Endothelial cell of umbilical vein (primary cell): ENCODE results near the gene KLF5. TPM values are rescaled to one million over a fixed set of nuclear protein-coding genes. Genes with fewer than 3 reads are reported as not detected.

Experiments
- BruUV-seq: library from RNA; stranded (reverse); fragments of 400-500 nt; replicated peaks from 2 replicates; lab custom pipeline; 2021; lab: Mats Ljungman, UMichigan
- CTCF ChIA-PET: fragments of 300-600, 350-600 bp; sonication (Branson Sonifier 250); formaldehyde crosslinking; loops from one replicate; lab custom pipeline; 2021; ENCODE audit warnings: antibody characterized with exemption, inconsistent platforms; lab: Charles Lee
- POLR2A ChIA-PET: fragments of 300-600, 350-600 bp; sonication (Branson Sonifier 250); formaldehyde crosslinking; loops from one replicate; lab custom pipeline; 2021; ENCODE audit warnings: antibody characterized with exemption, inconsistent platforms; lab: Charles Lee
- DNase-seq: peaks from one replicate; pipeline ENCODE4 v3.0.0-alpha.2; 2011; ENCODE audit warnings: low read depth, low spot score
- FAIRE-seq: peaks from 2 replicates; lab custom pipeline; 2011; peaks lifted over from hg19 to GRCh38; lab: Jason Lieb, UNC
- H2AFZ ChIP-seq: 2 replicates; pipeline ENCODE4 v1.6.0; 2012; ENCODE audit warnings: low read depth, low read length, control low read depth, inconsistent platforms
- H3K27ac ChIP-seq: 2 replicates; pipeline ENCODE4 v1.5.1; 2011; ENCODE audit warnings: low read depth, mild to moderate bottlenecking, control low read depth, low read length, moderate library complexity; ENCODE audit not compliant: insufficient read depth
- H3K27me3 ChIP-seq, 2 experiments: 2 replicates each; pipeline versions ENCODE4 v1.6.0 to v1.6.1; 2011; ENCODE audit warnings: low read length in 2 of 2, mixed read lengths in 1 of 2; ENCODE audit not compliant: control insufficient read depth in 2 of 2, insufficient read depth in 2 of 2
- H3K36me3 ChIP-seq, 2 experiments: 2 replicates in 1 of 2; 3 replicates in 1 of 2; pipeline ENCODE4 v1.5.1; 2011; ENCODE audit warnings: low read length in 2 of 2, mild to moderate bottlenecking in 1 of 2, moderate library complexity in 1 of 2; ENCODE audit not compliant: control insufficient read depth in 2 of 2, insufficient read depth in 2 of 2; ENCODE audit errors: extremely low read depth in 1 of 2
- H3K4me1 ChIP-seq: 3 replicates; pipeline ENCODE4 v1.5.1; 2011; ENCODE audit warnings: mild to moderate bottlenecking, low read length; ENCODE audit not compliant: control insufficient read depth, insufficient read depth; ENCODE audit errors: extremely low read depth
- H3K4me2 ChIP-seq: 2 replicates; pipeline ENCODE4 v1.6.1; 2011; ENCODE audit warnings: low read length, control low read depth, mixed read lengths; ENCODE audit not compliant: insufficient read depth
- H3K4me3 ChIP-seq, 3 experiments: fragments of 200-600 bp in 1 of 3; sonication (generic), shearing (Covaris generic) in 1 of 3; replicated peaks in 1 of 3; 2 replicates each; pipeline ENCODE4 v1.5.1; 2011 to 2016; ENCODE audit warnings: control low read depth in 3 of 3, low read length in 3 of 3, mild to moderate bottlenecking in 2 of 3, inconsistent platforms in 1 of 3, low read depth in 1 of 3, moderate library complexity in 1 of 3; ENCODE audit not compliant: insufficient read depth in 1 of 3
- H3K79me2 ChIP-seq: 2 replicates; pipeline ENCODE4 v1.6.0; 2012; ENCODE audit warnings: low read length, inconsistent platforms; ENCODE audit not compliant: control insufficient read depth, insufficient read depth
- H3K9ac ChIP-seq: replicated peaks from 2 replicates; pipeline ENCODE3; 2011; ENCODE audit warnings: low read length, control low read depth; ENCODE audit not compliant: insufficient read depth; ENCODE audit errors: extremely low read depth
- H3K9me1 ChIP-seq: replicated peaks from 3 replicates; pipeline ENCODE4 v1.6.0; 2011; ENCODE audit warnings: mild to moderate bottlenecking, low read length; ENCODE audit not compliant: control insufficient read depth, insufficient read depth; ENCODE audit errors: extremely low read depth
- H3K9me3 ChIP-seq: replicated peaks from 2 replicates; pipeline ENCODE4 v1.5.1; 2012; ENCODE audit warnings: low read length, inconsistent platforms; ENCODE audit not compliant: control insufficient read depth, insufficient read depth
- H4K20me1 ChIP-seq: replicated peaks from 2 replicates; pipeline ENCODE3; 2011; ENCODE audit warnings: mild to moderate bottlenecking, low read length; ENCODE audit not compliant: control insufficient read depth, insufficient read depth; ENCODE audit errors: extremely low read depth
- EZH2 ChIP-seq: IDR thresholded peaks from 2 replicates; pipeline ENCODE4 v1.6.1; 2012; ENCODE audit warnings: borderline replicate concordance, low read depth, mild to moderate bottlenecking, moderate library complexity, low read length, inconsistent platforms; ENCODE audit not compliant: severe bottlenecking
- FOS ChIP-seq: IDR thresholded peaks from 2 replicates; pipeline ENCODE4 v1.6.1; 2011; ENCODE audit warnings: mild to moderate bottlenecking, low read length, moderate library complexity, borderline replicate concordance; ENCODE audit not compliant: insufficient read depth
- GATA2 ChIP-seq: IDR thresholded peaks from 2 replicates; pipeline ENCODE4 v1.7.0; 2011; ENCODE audit warnings: low read depth, mild to moderate bottlenecking, moderate library complexity, mixed read lengths, low read length; ENCODE audit not compliant: insufficient read length, insufficient read depth
- JUN ChIP-seq: IDR thresholded peaks from 2 replicates; pipeline ENCODE4 v1.6.1; 2011; ENCODE audit warnings: borderline replicate concordance, low read depth; ENCODE audit not compliant: insufficient read length, insufficient read depth
- MYC ChIP-seq: IDR thresholded peaks from one replicate; pipeline ENCODE4 v1.6.1; 2011; ENCODE audit warnings: mild to moderate bottlenecking, low read depth, low read length
- POLR2A ChIP-seq: IDR thresholded peaks from 2 replicates; pipeline ENCODE4 v1.6.1; 2012; ENCODE audit warnings: low read depth, mild to moderate bottlenecking, control low read depth, low read length
- POLR2AphosphoS5 ChIP-seq: IDR thresholded peaks from 2 replicates; pipeline ENCODE4 v1.6.1; 2012; ENCODE audit warnings: low read depth, mild to moderate bottlenecking, control low read depth, low read length, moderate library complexity; ENCODE audit not compliant: insufficient read depth
- dilution Hi-C: fragments of 300-500 bp; cut with MboI; formaldehyde crosslinking; loops from one replicate; pipeline ENCODE4 v1.15.0; 2019; ENCODE audit warnings: low sequenced_read_pairs; ENCODE audit not compliant: extremely low pct_ligation_motif_present
- intact Hi-C: fragments of 100-400 bp; cut with micrococcal nuclease; formaldehyde crosslinking; loops from one replicate; pipeline ENCODE4 v1.10.0; 2022
- polyA plus RNA-seq, 4 experiments: library from polyadenylated mRNA; depleted of rRNA in 3 of 4; stranded (reverse) in 3 of 4; unstranded in 1 of 4; fragments of >200 nt; gene quantifications; 2 replicates each; pipeline versions ENCODE4 v1.2.1 to v1.2.3, GENCODE V29; 2011 to 2012; ENCODE audit warnings: missing spikeins in 1 of 4
- total RNA-seq: library from RNA; stranded (reverse); gene quantifications from 2 replicates; pipeline ENCODE4 v1.2.3, GENCODE V29; 2021
- TF ChIP-seq, protein P1 (sequence below), 2 donors: IDR thresholded peaks; 1 replicate in 1 of 2; 2 replicates in 1 of 2; pipeline ENCODE4 v1.5.1; 2011; ENCODE audit warnings: low read length in 2 of 2, mild to moderate bottlenecking in 2 of 2, moderate library complexity in 2 of 2, control low read depth in 1 of 2, inconsistent platforms in 1 of 2, low read depth in 1 of 2; ENCODE audit not compliant: insufficient read depth in 1 of 2; ENCODE audit errors: extremely low read depth in 1 of 2
- TF ChIP-seq, protein P2 (sequence below): IDR thresholded peaks from 2 replicates; pipeline ENCODE4 v1.6.1; 2011; ENCODE audit not compliant: insufficient read depth, insufficient read length

Gene KLF5
- total and polyA plus RNA-seq, 2 donors (not counting 3 experiments of a cell fraction or from before 2014, with no cell fraction given): 1.7 to 4.0 TPM

DNA sequence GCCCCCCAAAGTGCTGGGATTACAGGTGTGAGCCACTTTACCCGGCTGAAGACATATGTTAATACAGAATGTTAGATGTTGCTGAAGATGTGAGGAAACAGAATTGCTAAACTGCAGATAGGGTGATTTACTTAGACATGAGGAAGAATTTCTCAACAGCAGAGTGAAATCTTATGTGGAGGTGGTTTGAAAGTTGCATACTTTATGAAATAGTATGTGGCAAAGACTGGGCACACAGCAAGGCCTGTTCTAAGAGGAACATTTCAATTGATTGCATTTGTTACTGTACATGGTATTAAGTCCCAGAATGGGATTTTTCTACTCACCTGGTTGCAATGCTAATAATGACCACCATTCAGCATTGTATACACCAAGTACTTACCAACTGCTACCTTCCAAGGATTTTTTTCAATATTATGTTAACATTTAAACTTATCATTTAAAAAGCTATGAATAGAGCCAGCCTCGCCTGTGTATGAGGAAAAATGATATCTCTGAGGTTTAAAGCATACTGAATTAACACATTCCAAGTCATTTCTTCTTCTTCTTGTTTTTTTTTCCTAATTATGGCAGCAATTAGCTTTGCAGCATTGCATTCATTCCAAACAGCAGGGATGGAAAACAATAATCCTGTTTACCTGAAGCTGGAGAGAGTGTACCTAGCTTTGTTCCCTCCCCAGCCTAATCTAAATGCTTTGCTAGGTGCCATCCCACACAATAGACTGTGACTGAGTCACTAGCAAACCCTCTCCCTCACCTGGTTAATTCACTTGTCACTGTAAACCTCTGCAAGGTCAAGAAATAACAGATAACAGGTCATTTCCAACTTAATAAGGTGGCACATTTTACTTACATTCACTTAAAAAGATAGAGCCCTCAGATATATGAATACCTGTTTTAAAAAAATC is 19.4 kb upstream of the KLF5 start:
- no peaks in the 10 kb centered on the region for H4K20me1 ChIP-seq
- H3K4me1 ChIP-seq: no peaks in the 10 kb centered on the region
- FAIRE-seq (no peak), DNase-seq (no peak)
- H3K4me3 ChIP-seq: no peak overlapping the region
- no TSS peak for BruUV-seq
- H3K36me3 ChIP-seq: no peaks in the 10 kb centered on the region
- no peak overlapping the region for H2AFZ ChIP-seq
- no peak overlapping the region for H3K9ac ChIP-seq
- no peaks in the 10 kb centered on the region for H3K27me3 ChIP-seq
- no peaks in the 10 kb centered on the region for H3K9me3 ChIP-seq
- POLR2A ChIA-PET: no interaction called here
- CTCF ChIA-PET: no interaction called here
- no peaks in the 10 kb centered on the region for H3K79me2 ChIP-seq
- H3K9me1 ChIP-seq: no peaks in the 10 kb centered on the region
- H3K4me2 ChIP-seq: no peak overlapping the region
- TF ChIP-seq MYC: no peak
- TF ChIP-seq, protein P1, sequence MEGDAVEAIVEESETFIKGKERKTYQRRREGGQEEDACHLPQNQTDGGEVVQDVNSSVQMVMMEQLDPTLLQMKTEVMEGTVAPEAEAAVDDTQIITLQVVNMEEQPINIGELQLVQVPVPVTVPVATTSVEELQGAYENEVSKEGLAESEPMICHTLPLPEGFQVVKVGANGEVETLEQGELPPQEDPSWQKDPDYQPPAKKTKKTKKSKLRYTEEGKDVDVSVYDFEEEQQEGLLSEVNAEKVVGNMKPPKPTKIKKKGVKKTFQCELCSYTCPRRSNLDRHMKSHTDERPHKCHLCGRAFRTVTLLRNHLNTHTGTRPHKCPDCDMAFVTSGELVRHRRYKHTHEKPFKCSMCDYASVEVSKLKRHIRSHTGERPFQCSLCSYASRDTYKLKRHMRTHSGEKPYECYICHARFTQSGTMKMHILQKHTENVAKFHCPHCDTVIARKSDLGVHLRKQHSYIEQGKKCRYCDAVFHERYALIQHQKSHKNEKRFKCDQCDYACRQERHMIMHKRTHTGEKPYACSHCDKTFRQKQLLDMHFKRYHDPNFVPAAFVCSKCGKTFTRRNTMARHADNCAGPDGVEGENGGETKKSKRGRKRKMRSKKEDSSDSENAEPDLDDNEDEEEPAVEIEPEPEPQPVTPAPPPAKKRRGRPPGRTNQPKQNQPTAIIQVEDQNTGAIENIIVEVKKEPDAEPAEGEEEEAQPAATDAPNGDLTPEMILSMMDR (IDR thresholded peaks at IDR 0.05; ENCODE audit: extremely low read depth in 1 of 2, insufficient read depth in 1 of 2, low read depth in 1 of 2, low read length in 2 of 2): no peak
- TF ChIP-seq EZH2: no peak
- no peak for TF ChIP-seq GATA2
- no peak for TF ChIP-seq POLR2A
- TF ChIP-seq, protein P2, sequence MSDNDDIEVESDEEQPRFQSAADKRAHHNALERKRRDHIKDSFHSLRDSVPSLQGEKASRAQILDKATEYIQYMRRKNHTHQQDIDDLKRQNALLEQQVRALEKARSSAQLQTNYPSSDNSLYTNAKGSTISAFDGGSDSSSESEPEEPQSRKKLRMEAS: no peak
- no peak for TF ChIP-seq FOS
- no peak for TF ChIP-seq POLR2AphosphoS5
- TF ChIP-seq JUN: no peak
- dilution Hi-C loops: no loop called here
- no peak overlapping the region for H3K27ac ChIP-seq
- intact Hi-C loops: no loop called here
